Keratinocyte (primary cell): ENCODE results near the gene CCNDBP1.
"Not testable (repeated sequence)": the region's sequence is repeated elsewhere in the genome, so short reads cannot be mapped to it uniquely, and the experiment has no call there.

Experiments
- CTCF ChIP-seq, 3 experiments: IDR thresholded peaks in 1 of 3; conservative IDR thresholded peaks in 1 of 3; optimal IDR thresholded peaks in 1 of 3; 2 replicates in 2 of 3; 3 replicates in 1 of 3; pipeline versions ENCODE3 to v1.5.1; 2011; ENCODE audit warnings: low read length in 3 of 3, mild to moderate bottlenecking in 3 of 3, moderate library complexity in 2 of 3, control low read depth in 1 of 3, inconsistent platforms in 1 of 3; ENCODE audit not compliant: insufficient read depth in 2 of 3; ENCODE audit errors: extremely low read depth in 1 of 3
- EZH2 ChIP-seq: IDR thresholded peaks from one replicate; pipeline ENCODE4 v1.6.1; 2012; ENCODE audit warnings: inconsistent platforms, mild to moderate bottlenecking, low read length, moderate library complexity

- not testable (repeated sequence) for TF ChIP-seq CTCF (optimal IDR thresholded peaks at IDR 0.05 in 1 of 3, IDR thresholded peaks at IDR 0.05 in 1 of 3, conservative IDR thresholded peaks at IDR 0.05 in 1 of 3; ENCODE audit: extremely low read depth in 1 of 3, insufficient read depth in 2 of 3, low read length in 3 of 3); EZH2
Measured at GRCh38 chr15:43198556-43198955, 13.4 kb downstream of the CCNDBP1 start.
